ENCODE measurements around the gene PLPPR5.

DNA sequence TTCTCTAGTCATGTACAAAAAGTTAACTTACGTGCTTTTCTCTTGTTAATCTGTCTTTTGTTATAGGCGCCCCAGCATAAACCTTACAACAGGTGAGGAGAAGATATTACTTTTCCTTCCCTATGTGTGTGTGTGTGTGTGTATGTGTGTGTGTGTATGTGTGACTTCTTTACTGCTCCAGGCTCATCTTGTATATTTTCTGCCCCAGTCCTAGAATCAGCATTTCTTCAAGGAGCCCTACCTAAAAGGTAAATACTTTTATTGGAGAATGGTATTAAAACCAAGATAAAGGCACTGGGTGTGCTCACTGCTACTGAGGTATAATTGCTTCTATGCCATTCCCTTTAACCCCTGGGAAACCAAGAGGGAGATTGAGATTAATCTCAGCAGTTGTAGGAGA lies 129.8 kb downstream of the PLPPR5 start:
- TF ChIP-seq, protein P1, sequence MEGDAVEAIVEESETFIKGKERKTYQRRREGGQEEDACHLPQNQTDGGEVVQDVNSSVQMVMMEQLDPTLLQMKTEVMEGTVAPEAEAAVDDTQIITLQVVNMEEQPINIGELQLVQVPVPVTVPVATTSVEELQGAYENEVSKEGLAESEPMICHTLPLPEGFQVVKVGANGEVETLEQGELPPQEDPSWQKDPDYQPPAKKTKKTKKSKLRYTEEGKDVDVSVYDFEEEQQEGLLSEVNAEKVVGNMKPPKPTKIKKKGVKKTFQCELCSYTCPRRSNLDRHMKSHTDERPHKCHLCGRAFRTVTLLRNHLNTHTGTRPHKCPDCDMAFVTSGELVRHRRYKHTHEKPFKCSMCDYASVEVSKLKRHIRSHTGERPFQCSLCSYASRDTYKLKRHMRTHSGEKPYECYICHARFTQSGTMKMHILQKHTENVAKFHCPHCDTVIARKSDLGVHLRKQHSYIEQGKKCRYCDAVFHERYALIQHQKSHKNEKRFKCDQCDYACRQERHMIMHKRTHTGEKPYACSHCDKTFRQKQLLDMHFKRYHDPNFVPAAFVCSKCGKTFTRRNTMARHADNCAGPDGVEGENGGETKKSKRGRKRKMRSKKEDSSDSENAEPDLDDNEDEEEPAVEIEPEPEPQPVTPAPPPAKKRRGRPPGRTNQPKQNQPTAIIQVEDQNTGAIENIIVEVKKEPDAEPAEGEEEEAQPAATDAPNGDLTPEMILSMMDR (IDR thresholded peaks at IDR 0.05; ENCODE audit: low read depth, low read length), result no peak
- TF ChIP-seq EZH2phosphoT487 (IDR thresholded peaks at IDR 0.05; ENCODE audit: low read depth), result no peak
